RWPE2 (cell line): ENCODE measurements around the gene ETV5.

Experiments used
- ATAC-seq: fragments of 200-7000 bp; cut with Tn5 transposase; 3 replicates; pipeline ENCODE4 v1.9.1; 2021; ENCODE audit warnings: low read depth
- DNase-seq: peaks from one replicate; pipeline ENCODE4 v3.0.0-alpha.2; 2020; ENCODE audit warnings: low spot score
- H3K27ac ChIP-seq: fragments of 450-650 bp; 2 replicates; pipeline ENCODE4 v1.5.1; 2017; ENCODE audit warnings: mild to moderate bottlenecking; ENCODE audit not compliant: poor library complexity, severe bottlenecking
- H3K27me3 ChIP-seq: fragments of 250-450 bp; sonication (Bioruptor Pico); 2 replicates; pipeline ENCODE4 v1.5.1; 2021; ENCODE audit warnings: mild to moderate bottlenecking, moderate library complexity; ENCODE audit not compliant: insufficient read depth, poor library complexity, severe bottlenecking
- H3K36me3 ChIP-seq: fragments of 250-450 bp; sonication (Bioruptor Pico); 2 replicates; pipeline ENCODE4 v1.5.1; 2020; ENCODE audit warnings: low read depth, mild to moderate bottlenecking, moderate library complexity
- H3K4me1 ChIP-seq: fragments of 250-450 bp; sonication (Bioruptor Pico); 2 replicates; pipeline ENCODE4 v1.5.1; 2021; ENCODE audit warnings: mild to moderate bottlenecking, moderate library complexity; ENCODE audit not compliant: insufficient read depth, poor library complexity, severe bottlenecking
- H3K4me3 ChIP-seq: fragments of 250-450 bp; sonication (Bioruptor Pico); 2 replicates; pipeline ENCODE4 v1.5.1; 2021; ENCODE audit warnings: mild to moderate bottlenecking, moderate library complexity; ENCODE audit not compliant: severe bottlenecking
- H3K9me3 ChIP-seq: fragments of 250-450 bp; sonication (Bioruptor Pico); 2 replicates; pipeline ENCODE4 v1.5.1; 2021; ENCODE audit warnings: mild to moderate bottlenecking, moderate library complexity; ENCODE audit not compliant: severe bottlenecking
- TF ChIP-seq, protein P1 (sequence below): fragments of 450-650 bp; IDR thresholded peaks from one replicate; pipeline ENCODE4 v1.5.1; 2017; ENCODE audit warnings: mild to moderate bottlenecking, moderate library complexity; ENCODE audit not compliant: poor library complexity, severe bottlenecking

Gene ETV5

DNA sequence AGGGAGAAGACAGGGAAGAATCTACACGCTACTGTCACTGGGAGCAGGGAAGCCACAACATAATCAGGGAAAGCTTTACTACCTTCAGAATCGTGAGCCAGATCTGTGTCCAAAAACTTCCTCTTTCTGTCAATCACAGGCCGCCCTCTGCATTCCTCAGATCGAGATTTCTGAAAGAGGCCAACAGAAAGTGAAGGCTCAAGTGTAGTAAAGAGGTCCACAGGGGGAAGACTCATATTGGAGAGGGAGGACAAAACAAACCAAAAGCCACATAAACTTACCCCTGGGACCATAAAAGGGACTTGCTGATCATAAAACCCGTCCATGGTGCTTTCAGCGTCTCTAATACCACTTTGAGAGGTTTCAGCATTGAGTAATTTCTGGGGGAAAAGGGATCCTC lies 3.3 kb downstream of the ETV5 start:
- Histone ChIP-seq H3K9me3 (no peaks in the 10 kb centered on the region), H3K4me3 (no peak overlapping the region), H3K27ac (peak overlapping the region; percentile 76), H3K4me1 (peaks cover 36% of the 10 kb centered on the region), H3K36me3 (peaks cover 39% of the 10 kb centered on the region), H3K27me3 (no peaks in the 10 kb centered on the region)
- TF ChIP-seq, protein P1, sequence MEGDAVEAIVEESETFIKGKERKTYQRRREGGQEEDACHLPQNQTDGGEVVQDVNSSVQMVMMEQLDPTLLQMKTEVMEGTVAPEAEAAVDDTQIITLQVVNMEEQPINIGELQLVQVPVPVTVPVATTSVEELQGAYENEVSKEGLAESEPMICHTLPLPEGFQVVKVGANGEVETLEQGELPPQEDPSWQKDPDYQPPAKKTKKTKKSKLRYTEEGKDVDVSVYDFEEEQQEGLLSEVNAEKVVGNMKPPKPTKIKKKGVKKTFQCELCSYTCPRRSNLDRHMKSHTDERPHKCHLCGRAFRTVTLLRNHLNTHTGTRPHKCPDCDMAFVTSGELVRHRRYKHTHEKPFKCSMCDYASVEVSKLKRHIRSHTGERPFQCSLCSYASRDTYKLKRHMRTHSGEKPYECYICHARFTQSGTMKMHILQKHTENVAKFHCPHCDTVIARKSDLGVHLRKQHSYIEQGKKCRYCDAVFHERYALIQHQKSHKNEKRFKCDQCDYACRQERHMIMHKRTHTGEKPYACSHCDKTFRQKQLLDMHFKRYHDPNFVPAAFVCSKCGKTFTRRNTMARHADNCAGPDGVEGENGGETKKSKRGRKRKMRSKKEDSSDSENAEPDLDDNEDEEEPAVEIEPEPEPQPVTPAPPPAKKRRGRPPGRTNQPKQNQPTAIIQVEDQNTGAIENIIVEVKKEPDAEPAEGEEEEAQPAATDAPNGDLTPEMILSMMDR: no peak
- no peak for DNase-seq
- no peak for ATAC-seq

DNA sequence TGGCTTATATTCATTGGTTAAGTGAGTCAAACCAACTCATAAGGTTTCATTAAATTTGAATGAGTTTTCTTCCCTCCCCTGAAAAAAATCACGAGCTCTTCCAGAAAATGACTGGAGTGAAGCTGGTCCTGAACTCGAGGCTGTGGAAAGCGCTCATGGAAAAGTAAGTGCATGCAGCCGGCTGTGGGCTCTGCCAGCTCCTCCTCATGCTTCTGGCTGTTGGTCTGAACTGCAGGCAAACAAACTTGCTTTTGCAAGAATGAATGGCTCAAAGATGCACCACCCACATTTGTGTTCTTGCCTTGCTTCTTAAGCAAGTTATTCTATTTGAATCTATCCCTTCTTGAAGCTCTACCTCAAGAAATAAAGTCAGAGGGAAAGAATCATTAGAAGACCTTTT lies 6.2 kb downstream of the ETV5 start:
- ATAC-seq (no peak), DNase-seq (no peak)
- no peak overlapping the region for H3K4me3 ChIP-seq
- peaks cover 39% of the 10 kb centered on the region for H3K36me3 ChIP-seq
- no peaks in the 10 kb centered on the region for H3K27me3 ChIP-seq
- peaks cover 56% of the 10 kb centered on the region for H3K4me1 ChIP-seq
- TF ChIP-seq, protein P1: no peak
- H3K27ac ChIP-seq: no peak overlapping the region
- no peaks in the 10 kb centered on the region for H3K9me3 ChIP-seq

DNA sequence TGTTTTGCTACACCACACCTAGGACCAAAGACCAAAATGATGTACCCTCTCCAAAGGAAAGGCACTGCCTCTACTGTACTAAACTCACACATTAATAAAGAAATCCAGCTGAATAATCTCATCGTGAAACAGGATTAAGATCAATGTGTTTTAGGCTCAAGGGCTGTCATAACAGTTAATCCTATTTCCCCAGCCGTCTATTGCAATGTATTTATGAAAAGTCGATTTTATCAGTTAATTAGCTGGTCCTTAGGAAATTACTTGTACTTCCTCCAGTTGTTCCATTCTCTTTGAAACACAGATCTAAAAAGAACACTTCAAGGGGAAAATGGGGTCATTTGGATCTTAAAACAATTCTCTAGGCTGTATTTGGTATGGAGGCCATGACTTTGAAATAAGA lies 8.5 kb downstream of the ETV5 start:
- TF ChIP-seq, protein P1: no peak
- H3K36me3 ChIP-seq: peaks cover 55% of the 10 kb centered on the region
- no peak overlapping the region for H3K27ac ChIP-seq
- H3K9me3 ChIP-seq: no peaks in the 10 kb centered on the region
- ATAC-seq (no peak), DNase-seq (no peak)
- no peaks in the 10 kb centered on the region for H3K27me3 ChIP-seq
- no peak overlapping the region for H3K4me3 ChIP-seq
- peaks cover 49% of the 10 kb centered on the region for H3K4me1 ChIP-seq

DNA sequence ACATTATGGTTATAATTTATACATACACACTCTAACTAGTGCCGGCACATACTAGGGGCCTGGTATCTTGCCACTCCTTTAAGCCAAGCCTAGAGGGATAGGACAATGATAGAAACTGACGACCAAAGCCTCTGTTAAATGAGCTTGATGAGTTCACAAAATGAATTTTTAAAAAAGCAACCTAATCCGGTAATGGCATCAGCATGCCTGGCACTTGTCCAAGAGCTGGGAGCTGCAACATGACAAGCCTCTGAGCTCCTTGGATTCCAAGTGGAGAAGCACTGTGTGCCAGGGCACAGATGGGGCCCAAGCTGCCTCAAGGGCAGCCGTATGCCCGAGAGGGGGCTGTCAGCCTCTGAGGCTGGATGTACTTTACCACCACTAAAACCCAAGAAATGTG lies 9.7 kb downstream of the ETV5 start:
- DNase-seq: peak; percentile 71
- peaks cover 54% of the 10 kb centered on the region for H3K36me3 ChIP-seq
- ATAC-seq: peak; percentile 8; the same call in 1 of the 3 replicates
- peaks cover 39% of the 10 kb centered on the region for H3K4me1 ChIP-seq
- H3K4me3 ChIP-seq: no peak overlapping the region
- TF ChIP-seq, protein P1: no peak
- H3K27ac ChIP-seq: peak overlapping the region; percentile 61
- H3K27me3 ChIP-seq: no peaks in the 10 kb centered on the region
- no peaks in the 10 kb centered on the region for H3K9me3 ChIP-seq

DNA sequence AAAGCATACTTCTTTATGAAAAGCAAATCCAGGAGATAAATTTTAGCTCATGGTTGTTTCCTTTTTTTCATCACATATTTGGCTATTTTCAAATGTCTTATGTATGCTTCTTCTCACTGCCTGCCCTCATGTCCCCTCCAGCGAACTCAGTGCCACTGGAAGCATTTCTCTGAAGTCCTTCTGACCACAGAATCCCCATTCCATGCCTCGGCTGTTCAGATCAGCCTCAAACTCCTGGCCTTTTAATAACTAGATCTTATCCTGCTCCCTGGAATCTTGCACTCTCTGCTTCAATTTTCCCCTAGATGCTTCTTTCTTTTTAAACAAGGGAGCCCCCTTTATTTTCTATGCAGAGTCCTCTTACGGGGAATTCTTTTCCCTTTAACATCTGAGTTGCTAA lies 10.1 kb downstream of the ETV5 start:
- H3K4me3 ChIP-seq: no peak overlapping the region

More for the DNA sequence above, 10.1 kb downstream of the ETV5 start:
- peaks cover 54% of the 10 kb centered on the region for H3K36me3 ChIP-seq
- H3K27ac ChIP-seq: peak overlapping the region; percentile 61
- H3K9me3 ChIP-seq: no peaks in the 10 kb centered on the region
- TF ChIP-seq, protein P1: no peak
- DNase-seq (no peak), ATAC-seq (no peak)
- H3K27me3 ChIP-seq: no peaks in the 10 kb centered on the region
- peaks cover 35% of the 10 kb centered on the region for H3K4me1 ChIP-seq
